GM12872 (cell line): ENCODE data around the gene TP63.

ENCODE experiments used
- CTCF ChIP-seq: IDR thresholded peaks from 3 replicates; pipeline ENCODE4 v1.5.1; 2011; ENCODE audit warnings: low read depth, mild to moderate bottlenecking, low read length, moderate library complexity; ENCODE audit not compliant: insufficient read depth

Gene TP63

GRCh38 chr3:189727898-189728297 is 96.7 kb downstream of the TP63 start:
- no peak for TF ChIP-seq CTCF

- TF ChIP-seq CTCF = no peak
Observed at GRCh38 chr3:189728915-189729314, 97.7 kb downstream of the TP63 start.

GRCh38 chr3:189734061-189734460 is 102.9 kb downstream of the TP63 start:
- TF ChIP-seq CTCF = no peak

GRCh38 chr3:189735913-189736312 is 104.7 kb downstream of the TP63 start:
- no peak for TF ChIP-seq CTCF

GRCh38 chr3:189737071-189737470 is 105.9 kb downstream of the TP63 start:
- no peak for TF ChIP-seq CTCF

GRCh38 chr3:189737619-189738018 is 106.4 kb downstream of the TP63 start:
- TF ChIP-seq CTCF = no peak

- no peak for TF ChIP-seq CTCF
Observed at GRCh38 chr3:189739378-189739777, 108.2 kb downstream of the TP63 start.

GRCh38 chr3:189740156-189740555 is 109.0 kb downstream of the TP63 start:
- no peak for TF ChIP-seq CTCF
